C4-2B (cell line): ENCODE data around the gene ISCU.
"Not testable (repeated sequence)": the region's sequence is repeated elsewhere in the genome, so short reads cannot be mapped to it uniquely, and the experiment has no call there.

Experiments used
- H3K27ac ChIP-seq: fragments of 450-650 bp; 2 replicates; pipeline ENCODE4 v1.5.1; 2017
- ZFX ChIP-seq: fragments of 450-650 bp; IDR thresholded peaks from 2 replicates; pipeline ENCODE4 v1.6.1; 2017
- TF ChIP-seq, protein P1 (sequence below): fragments of 450-650 bp; conservative IDR thresholded peaks from 2 replicates; pipeline ENCODE4 v1.5.1; 2017; ENCODE audit warnings: mild to moderate bottlenecking

The ISCU gene

DNA sequence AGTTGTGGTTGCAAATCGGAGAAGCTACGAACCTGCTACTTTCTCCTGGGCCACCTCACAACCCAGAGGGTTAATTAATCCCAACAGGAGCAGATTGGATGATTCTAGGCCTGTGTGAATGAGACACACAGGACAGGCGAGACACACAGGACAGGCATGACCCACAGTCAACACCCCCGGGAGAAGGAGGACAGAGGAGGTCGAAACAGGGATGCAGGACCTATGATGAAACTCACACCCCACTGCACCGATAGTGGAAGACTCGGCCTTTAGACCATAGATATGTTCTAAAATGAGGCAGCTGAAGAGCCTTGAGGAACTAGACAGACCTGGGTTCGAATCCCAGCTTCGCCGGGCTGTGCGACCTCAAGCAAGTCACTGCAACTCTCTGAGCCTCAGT, 23.9 kb downstream of the ISCU start:
- TF ChIP-seq, protein P1, sequence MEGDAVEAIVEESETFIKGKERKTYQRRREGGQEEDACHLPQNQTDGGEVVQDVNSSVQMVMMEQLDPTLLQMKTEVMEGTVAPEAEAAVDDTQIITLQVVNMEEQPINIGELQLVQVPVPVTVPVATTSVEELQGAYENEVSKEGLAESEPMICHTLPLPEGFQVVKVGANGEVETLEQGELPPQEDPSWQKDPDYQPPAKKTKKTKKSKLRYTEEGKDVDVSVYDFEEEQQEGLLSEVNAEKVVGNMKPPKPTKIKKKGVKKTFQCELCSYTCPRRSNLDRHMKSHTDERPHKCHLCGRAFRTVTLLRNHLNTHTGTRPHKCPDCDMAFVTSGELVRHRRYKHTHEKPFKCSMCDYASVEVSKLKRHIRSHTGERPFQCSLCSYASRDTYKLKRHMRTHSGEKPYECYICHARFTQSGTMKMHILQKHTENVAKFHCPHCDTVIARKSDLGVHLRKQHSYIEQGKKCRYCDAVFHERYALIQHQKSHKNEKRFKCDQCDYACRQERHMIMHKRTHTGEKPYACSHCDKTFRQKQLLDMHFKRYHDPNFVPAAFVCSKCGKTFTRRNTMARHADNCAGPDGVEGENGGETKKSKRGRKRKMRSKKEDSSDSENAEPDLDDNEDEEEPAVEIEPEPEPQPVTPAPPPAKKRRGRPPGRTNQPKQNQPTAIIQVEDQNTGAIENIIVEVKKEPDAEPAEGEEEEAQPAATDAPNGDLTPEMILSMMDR = no peak
- no peak for TF ChIP-seq ZFX
- H3K27ac ChIP-seq = no peak overlapping the region

DNA sequence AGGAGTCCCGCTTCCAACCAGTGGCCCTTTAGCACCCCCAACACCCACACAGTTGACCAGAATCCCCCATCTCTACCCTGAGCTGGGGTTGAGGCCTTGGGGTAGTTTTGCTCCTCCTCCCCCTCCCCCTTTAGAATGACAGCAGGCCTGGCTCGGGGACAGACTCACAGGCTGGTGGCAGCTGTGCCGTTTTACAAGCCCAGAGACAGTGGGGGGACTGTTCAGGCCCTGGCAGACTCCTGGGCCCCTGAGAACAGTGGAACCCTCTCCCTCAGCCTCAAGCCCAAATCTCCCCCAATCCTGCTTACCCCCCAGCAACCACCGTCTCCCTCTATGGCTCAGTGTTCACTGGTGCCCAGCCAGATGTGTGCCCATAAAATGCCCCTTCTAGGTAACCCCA, 25.4 kb downstream of the ISCU start:
- H3K27ac ChIP-seq = no peak overlapping the region
- TF ChIP-seq ZFX = no peak
- TF ChIP-seq, protein P1 = no peak

DNA sequence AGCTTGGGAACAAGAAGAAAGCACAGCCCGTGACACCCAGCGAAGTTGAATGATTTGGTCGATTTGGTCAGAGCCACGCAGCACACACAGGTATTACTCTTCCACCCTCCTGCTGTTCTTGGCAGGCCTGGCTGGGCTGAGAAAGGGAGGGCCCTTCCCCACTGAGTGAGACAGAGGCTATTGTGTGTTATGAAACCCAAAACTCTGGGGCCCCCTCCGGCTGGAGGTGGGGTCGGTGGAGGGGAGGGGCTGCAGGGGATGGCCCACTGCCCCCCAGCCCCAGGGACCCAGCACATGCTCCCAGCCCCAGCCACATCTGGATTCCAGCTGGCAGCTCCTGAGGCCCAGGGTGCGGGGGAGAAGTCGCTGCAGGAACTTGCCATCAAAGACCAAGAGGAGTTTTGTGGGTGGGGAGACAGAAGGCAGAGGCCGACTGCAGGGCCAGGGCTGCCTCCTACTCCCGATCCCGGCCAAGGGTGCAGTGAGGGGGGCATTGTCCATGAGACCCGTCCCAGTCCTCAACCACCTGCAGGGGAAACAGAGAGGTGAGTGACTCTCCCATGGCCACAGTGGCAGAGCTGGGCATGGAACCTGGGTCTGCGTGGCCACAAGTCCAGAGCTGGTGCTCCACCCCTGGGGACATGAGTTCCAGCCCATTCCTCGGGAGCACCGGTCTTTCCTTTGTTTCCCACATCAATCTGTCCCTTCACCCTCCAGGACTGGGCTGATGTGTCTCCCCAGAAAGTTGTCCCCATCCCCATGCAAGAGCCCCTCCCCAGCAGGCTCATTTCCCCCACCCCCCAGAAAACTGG, 26.8 kb downstream of the ISCU start:
- H3K27ac ChIP-seq = no peak overlapping the region
- TF ChIP-seq, protein P1 = no peak
- no peak for TF ChIP-seq ZFX

DNA sequence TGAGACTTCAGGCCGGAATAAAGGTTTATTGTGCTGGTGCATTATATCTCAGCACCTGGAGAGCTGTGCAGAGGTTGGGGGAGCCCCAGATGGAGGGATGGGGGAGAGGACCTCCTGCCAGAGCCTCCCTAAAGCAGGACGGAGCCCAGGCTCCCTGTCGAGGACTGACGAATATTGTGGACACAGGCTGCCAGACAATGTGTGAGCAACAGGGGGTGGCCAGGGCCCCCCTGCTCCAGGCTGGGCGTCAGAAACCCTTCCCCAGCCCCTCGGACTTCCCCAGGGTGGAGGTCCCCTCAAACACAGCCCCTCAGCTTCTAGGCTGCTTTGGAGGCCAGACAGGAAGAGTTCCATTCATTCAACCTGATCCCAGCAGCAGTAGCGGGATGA, 27.4 kb downstream of the ISCU start:
- TF ChIP-seq, protein P1 = no peak
- TF ChIP-seq ZFX = no peak
- no peak overlapping the region for H3K27ac ChIP-seq

DNA sequence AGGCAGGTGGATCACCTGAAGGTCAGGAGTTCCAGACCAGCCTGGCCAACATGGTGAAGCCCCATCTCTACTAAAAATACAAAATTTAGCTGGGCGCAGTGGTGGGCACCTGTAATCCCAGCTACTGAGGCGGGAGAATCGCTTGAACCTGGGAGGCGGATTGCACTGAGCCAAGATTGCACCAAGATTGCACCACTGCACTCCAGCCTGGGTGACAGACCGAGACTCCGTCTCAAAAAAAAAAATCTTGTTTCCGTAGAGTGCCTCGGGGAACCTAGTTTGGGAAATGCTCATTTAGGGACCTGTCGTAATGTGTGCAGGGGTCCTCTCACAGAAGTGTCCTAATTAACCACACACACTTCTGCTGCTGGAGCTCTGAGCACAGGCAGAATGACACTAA, 28.1 kb downstream of the ISCU start:
- H3K27ac ChIP-seq = not testable (repeated sequence)

DNA sequence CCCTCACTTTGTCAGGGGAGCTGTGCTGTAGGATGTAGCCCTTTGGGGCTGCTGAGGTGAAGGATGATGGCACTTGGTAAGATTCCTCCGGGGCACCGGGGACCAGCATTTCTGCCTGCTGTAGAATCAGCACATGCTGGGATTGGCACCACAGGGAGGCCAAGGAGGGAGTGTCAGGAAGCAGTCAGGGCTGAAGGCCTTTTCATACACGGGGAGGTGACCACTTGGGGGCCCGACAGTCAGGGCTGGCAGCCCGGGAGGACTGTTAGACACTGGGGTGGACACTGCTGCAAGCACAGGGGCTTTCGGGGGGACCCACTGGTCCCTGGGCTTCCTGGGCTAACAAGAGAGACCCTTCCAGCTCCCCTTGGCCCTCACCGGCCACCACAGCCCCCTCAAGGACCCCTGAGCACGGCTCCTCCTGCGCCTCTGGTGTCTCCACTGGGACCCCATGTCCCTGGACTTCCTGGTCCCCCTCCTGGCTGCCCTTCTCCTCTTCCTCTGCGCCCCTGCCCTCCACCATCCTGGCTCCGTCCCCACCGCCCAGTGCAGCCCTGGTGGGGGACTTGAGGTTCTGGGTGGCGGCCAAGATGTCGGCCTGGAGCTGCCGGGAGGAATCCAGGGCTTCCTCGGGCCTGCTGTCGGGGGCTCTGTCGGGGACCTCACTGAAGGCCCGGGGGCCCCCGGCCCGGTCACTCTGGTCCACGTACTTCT, 29.0 kb downstream of the ISCU start:
- H3K27ac ChIP-seq = no peak overlapping the region
- no peak for TF ChIP-seq ZFX
- TF ChIP-seq, protein P1 = no peak

DNA sequence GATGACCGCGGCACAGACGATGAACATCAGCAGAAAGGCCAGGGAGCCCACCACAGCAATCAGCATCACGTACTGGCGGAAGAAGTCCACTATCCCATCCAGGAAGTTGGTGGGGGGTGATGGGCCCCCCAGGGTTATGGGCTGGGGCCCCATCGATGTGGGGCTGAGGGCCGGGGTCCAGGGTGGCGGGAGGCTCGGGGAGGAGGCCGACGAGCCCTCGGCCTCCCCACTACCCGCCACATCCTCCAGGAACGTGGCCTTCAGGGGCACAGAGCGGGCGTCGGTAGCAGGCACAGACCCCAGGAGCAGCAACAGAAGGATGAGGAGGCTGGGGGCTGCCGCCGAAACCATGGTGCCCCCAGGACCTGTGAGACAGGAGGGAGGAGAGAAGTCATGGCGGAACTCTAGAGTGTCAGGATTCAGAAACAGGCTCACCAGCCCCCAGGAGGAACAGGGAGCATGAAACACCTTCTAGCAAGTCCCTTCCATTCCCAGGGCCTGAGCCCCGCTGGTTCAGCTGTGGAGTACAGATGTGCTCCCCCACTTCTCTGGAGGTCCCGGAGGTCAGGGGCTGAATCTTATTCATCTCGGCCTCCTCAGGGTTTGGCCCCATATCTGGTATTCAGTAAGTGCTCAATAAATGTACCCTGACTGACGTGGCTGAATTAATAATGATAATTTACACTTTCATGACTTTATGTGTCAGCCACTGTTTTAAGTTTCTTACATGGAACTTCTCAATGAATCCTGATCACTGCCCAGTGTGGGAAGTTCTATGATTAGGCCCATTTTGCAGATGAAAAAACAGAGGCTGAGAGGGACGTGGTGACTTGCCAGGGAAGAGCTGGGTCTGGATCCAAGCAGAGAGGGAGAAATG, 29.9 kb downstream of the ISCU start:
- H3K27ac ChIP-seq = no peak overlapping the region
- TF ChIP-seq, protein P1 = no peak
- TF ChIP-seq ZFX = no peak
